WTC11 (cell line): ENCODE measurements around the gene SHD.

Experiments
- FOXJ3 ChIP-seq: sonication (generic); formaldehyde crosslinking; IDR thresholded peaks from 2 replicates; pipeline ENCODE4 v1.9.0; 2021; ENCODE audit warnings: missing genetic modification reagents, mild to moderate bottlenecking, borderline replicate concordance
- JUN ChIP-seq: sonication (generic); formaldehyde crosslinking; IDR thresholded peaks from 2 replicates; pipeline ENCODE4 v1.8.0; 2023; ENCODE audit warnings: mild to moderate bottlenecking, missing genetic modification reagents
- KAT7 ChIP-seq: sonication (generic); formaldehyde crosslinking; IDR thresholded peaks from 2 replicates; pipeline ENCODE4 v1.8.1; 2023; ENCODE audit warnings: missing genetic modification reagents, mild to moderate bottlenecking, borderline replicate concordance
- MAX ChIP-seq: sonication (generic); formaldehyde crosslinking; IDR thresholded peaks from 2 replicates; pipeline ENCODE4 v1.8.0; 2022; ENCODE audit warnings: mild to moderate bottlenecking, missing genetic modification reagents
- NR2C2 ChIP-seq: sonication (generic); formaldehyde crosslinking; IDR thresholded peaks from 2 replicates; pipeline ENCODE4 v1.8.0; 2022; ENCODE audit warnings: mild to moderate bottlenecking, missing genetic modification reagents
- NR3C1 ChIP-seq: sonication (generic); formaldehyde crosslinking; conservative IDR thresholded peaks from 2 replicates; pipeline ENCODE4 v1.8.1; 2023; ENCODE audit warnings: low read depth, mild to moderate bottlenecking, missing genetic modification reagents
- SP1 ChIP-seq: sonication (generic); formaldehyde crosslinking; conservative IDR thresholded peaks from 2 replicates; pipeline ENCODE4 v1.8.1; 2022; ENCODE audit warnings: missing genetic modification reagents
- USF2 ChIP-seq: sonication (generic); formaldehyde crosslinking; IDR thresholded peaks from 2 replicates; pipeline ENCODE4 v1.8.1; 2023; ENCODE audit warnings: mild to moderate bottlenecking, missing genetic modification reagents, moderate library complexity
- ZNF219 ChIP-seq: sonication (generic); formaldehyde crosslinking; IDR thresholded peaks from 2 replicates; pipeline ENCODE4 v1.8.0; 2023; ENCODE audit warnings: missing genetic modification reagents, mild to moderate bottlenecking, borderline replicate concordance
- ZNF416 ChIP-seq: fragments of 250-450 bp; sonication (Bioruptor Pico); IDR thresholded peaks from 2 replicates; pipeline ENCODE4 v1.9.0; 2021; ENCODE audit warnings: mild to moderate bottlenecking, inconsistent platforms
- TF ChIP-seq, protein P1 (sequence below): fragments of 200-600 bp; IDR thresholded peaks from 2 replicates; pipeline ENCODE4 v1.8.0; 2022; ENCODE audit warnings: antibody characterized with exemption

GRCh38 chr19:4284176-4284958 is 5.3 kb downstream of the SHD start:
- TF ChIP-seq ZNF219 (CRISPR knock-in tag) (no peak), NR2C2 (CRISPR knock-in tag) (no peak), ZNF416 (CRISPR knock-in tag) (no peak), MAX (no peak), JUN (CRISPR knock-in tag) (no peak), USF2 (CRISPR knock-in tag) (no peak), KAT7 (no peak), SP1 (peak; percentile 70), FOXJ3 (CRISPR knock-in tag) (no peak), NR3C1 (CRISPR knock-in tag) (no peak)
- TF ChIP-seq, protein P1, sequence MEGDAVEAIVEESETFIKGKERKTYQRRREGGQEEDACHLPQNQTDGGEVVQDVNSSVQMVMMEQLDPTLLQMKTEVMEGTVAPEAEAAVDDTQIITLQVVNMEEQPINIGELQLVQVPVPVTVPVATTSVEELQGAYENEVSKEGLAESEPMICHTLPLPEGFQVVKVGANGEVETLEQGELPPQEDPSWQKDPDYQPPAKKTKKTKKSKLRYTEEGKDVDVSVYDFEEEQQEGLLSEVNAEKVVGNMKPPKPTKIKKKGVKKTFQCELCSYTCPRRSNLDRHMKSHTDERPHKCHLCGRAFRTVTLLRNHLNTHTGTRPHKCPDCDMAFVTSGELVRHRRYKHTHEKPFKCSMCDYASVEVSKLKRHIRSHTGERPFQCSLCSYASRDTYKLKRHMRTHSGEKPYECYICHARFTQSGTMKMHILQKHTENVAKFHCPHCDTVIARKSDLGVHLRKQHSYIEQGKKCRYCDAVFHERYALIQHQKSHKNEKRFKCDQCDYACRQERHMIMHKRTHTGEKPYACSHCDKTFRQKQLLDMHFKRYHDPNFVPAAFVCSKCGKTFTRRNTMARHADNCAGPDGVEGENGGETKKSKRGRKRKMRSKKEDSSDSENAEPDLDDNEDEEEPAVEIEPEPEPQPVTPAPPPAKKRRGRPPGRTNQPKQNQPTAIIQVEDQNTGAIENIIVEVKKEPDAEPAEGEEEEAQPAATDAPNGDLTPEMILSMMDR = no peak
